HG03558 (cell line): Measurements from ENCODE around the gene NEMP1.
"Not testable (repeated sequence)": the region's sequence is repeated elsewhere in the genome, so short reads cannot be mapped to it uniquely, and the experiment has no call there.

Experiments used
- ATAC-seq: cut with Tn5 transposase; IDR thresholded peaks from one replicate; pipeline ENCODE4 v1.9.1; 2021; ENCODE audit warnings: moderate number of reproducible peaks; ENCODE audit not compliant: unreplicated experiment; ENCODE audit errors: extremely low read depth

Gene NEMP1, protein sequence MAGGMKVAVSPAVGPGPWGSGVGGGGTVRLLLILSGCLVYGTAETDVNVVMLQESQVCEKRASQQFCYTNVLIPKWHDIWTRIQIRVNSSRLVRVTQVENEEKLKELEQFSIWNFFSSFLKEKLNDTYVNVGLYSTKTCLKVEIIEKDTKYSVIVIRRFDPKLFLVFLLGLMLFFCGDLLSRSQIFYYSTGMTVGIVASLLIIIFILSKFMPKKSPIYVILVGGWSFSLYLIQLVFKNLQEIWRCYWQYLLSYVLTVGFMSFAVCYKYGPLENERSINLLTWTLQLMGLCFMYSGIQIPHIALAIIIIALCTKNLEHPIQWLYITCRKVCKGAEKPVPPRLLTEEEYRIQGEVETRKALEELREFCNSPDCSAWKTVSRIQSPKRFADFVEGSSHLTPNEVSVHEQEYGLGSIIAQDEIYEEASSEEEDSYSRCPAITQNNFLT

DNA sequence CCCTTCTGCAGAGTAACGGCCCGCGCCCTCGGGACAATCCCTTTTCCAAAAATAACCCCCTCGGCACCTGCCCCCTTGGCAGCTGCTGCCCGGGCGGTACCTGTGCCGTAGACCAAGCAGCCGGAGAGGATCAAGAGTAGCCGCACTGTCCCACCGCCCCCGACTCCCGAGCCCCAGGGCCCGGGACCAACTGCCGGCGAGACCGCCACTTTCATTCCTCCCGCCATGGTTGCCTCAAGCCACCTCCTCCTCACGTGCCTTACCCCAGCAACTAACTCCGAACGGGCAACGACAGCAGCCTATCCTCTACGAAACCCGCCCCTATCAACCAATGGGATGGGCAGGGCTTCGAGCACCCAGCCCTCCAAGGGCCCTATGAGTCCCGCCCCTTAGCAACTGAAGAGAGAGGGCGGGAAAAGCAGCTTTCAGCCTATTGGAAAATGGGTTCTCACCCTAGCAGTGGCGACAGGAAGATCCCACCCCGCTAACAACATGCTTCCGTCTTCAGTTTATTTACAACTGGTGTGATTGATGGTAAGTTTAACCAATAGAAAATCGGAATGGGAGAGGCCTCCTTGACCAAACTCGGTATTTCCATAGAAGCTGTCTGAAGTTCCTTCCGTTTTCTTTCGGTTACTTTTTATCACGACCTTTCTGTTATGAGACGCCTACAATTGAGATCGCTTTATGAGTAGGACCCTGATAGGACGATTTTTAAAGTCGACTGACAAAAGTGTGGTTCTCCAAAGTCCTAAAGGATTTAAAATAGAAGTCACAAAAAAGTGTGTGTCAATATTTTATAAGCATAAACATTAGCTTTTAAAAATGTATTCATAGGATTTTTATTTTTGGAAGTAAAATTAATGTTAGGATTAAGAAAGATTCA lies at the start of gene NEMP1:
Gene NEMP1, minus strand, starts transcription at position 273 of the 886 bp plus-strand sequence. Its CDS starts 46 bp downstream, at position 227.
- ATAC-seq: peak; percentile 87

GRCh38 chr12:57127726-57128518 lies 49.3 kb upstream of the NEMP1 start, which contains the start of gene LRP1:
Gene LRP1 (plus strand): TSS chr12:57128483. CDS start chr12:57128965, 482 bp downstream.
- ATAC-seq: no peak

DNA sequence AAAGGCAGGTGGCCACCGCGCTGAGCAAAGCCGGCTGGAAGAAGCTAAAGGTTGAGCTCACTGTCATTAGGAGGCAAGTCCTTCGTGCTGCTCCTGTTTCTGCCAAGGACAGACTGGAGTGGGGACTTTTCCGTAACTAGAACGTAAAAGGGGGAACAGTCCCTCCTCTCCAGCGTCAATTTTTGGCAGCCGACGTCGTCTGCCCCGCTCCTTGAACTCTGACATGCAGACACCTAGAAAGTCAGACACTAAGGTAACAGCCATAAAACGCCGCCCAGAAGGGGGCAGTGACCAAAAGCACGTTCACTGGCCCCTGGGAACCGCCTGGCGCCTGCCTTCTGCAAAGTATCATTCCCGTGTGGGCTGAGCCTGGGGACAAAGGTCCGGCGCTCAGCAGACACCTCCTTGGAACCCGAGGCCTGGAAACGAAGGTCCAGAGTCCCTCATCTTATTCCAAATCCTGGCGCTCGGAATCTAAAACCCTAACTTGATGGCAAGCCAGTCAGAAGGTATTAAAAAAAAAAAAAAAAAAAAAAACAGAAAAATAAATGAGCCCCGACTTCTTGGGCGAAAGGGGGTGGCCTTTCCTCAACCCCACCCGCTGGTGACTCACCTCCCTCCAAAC lies 48.6 kb upstream of the NEMP1 start:
- no peak for ATAC-seq

DNA sequence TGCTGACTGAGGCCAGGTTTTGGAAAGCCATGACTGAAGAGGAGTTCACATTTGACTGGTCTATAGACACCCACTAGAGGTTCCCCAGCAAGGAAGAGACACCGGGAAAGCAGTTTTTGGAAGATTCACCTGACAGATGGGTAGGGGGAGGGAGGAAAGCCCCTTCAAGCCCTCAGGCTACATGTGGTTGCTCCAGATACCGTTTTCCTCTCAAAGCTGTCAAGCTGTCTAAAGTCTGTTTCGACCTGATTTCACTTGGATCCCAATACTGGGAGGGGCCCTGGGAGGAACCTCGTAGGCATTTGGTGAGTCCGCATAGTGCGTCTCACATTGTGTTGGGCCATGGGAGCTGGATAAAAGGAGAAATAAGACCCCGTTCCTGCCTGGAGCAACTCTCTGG lies 48.0 kb upstream of the NEMP1 start:
- ATAC-seq: no peak

DNA sequence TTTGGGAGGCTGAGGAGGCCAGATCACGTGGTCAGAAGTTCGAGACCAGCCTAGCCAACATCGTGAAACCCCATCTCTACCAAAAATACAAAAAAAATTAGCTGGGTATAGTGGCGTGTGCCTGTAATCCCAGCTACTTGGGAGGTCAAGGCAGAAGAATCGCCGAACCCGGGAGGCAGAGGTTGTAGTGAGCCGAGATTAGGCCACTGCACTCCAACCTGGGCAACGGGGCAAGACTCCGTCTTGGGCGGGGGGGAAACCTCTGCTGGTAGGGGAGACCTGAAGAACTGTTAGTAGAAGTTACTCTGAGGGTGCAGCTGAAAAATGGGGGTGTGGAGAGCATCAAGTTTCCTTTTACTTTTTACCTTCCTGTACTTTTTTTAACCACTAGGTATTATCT lies 47.5 kb upstream of the NEMP1 start:
- no peak for ATAC-seq

GRCh38 chr12:57124261-57124877 lies 45.8 kb upstream of the NEMP1 start:
- no peak for ATAC-seq

GRCh38 chr12:57123813-57124212 lies 45.2 kb upstream of the NEMP1 start:
- no peak for ATAC-seq

DNA sequence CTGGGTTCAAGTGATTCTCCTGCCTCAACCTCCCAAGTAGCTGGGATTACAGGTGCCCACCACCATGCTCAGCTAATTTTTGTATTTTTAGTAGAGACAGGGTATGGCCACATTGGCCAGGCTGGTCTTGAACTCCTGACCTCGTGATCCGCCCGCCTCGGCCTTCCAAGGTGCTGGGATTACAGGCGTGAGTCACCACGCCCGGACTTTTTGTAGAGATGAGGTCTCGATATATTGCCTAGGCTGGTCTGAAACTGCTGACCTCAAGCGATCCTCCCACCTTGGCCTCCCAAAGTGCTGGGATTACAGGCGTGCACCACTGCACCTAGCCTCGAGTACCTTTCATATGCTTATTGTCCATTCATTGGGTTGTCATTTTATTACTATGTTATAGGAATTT lies 42.1 kb upstream of the NEMP1 start:
- ATAC-seq: not testable (repeated sequence)

DNA sequence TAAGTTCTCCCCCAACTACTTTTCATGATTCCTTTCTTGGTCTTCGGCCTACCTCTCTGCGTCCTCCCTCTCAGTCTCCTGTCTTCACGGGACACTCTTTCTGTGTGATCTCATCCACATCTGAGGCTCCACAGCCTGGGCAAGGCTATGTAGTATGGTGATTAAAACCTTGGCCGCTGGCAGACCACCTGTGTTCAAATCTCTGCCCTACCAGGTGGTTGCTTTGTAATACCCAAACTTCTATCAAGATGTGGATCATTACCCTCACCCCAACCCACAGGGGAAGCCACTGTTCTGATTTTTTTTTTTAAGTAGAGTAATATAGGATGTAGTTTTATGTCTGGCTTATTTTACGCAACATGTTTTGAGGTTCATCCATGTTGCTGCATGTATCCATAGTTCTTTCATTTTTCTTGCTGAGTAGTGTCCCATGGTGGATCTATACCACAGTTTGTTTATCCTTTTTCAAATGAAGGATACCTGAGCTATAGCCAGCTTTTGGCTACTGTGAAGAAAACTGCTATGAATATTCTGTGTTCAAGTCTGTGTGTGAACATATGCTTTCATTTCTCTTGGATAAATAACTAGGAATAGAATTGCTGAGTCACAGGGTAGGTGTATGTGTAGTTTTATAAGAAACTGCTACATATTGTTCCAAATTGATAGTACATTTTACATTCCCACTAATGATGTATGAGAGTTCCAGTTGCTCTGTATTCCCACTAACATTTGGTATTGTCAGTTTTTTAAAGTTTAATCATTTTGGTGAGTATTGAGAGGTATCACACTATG lies 40.9 kb upstream of the NEMP1 start:
- ATAC-seq: no peak

GRCh38 chr12:57118711-57119271 lies 40.2 kb upstream of the NEMP1 start:
- ATAC-seq: no peak

- ATAC-seq: no peak
These were observed 38.1 kb upstream of the NEMP1 start for GRCh38 chr12:57116580-57117281.

GRCh38 chr12:57112492-57113294 lies 34.1 kb upstream of the NEMP1 start:
- no peak for ATAC-seq

GRCh38 chr12:57111031-57111734 lies 32.6 kb upstream of the NEMP1 start, which contains the start of gene STAT6:
Gene STAT6 (minus strand): TSS chr12:57111362. CDS start chr12:57108278, 3,084 bp downstream.
- no peak for ATAC-seq

DNA sequence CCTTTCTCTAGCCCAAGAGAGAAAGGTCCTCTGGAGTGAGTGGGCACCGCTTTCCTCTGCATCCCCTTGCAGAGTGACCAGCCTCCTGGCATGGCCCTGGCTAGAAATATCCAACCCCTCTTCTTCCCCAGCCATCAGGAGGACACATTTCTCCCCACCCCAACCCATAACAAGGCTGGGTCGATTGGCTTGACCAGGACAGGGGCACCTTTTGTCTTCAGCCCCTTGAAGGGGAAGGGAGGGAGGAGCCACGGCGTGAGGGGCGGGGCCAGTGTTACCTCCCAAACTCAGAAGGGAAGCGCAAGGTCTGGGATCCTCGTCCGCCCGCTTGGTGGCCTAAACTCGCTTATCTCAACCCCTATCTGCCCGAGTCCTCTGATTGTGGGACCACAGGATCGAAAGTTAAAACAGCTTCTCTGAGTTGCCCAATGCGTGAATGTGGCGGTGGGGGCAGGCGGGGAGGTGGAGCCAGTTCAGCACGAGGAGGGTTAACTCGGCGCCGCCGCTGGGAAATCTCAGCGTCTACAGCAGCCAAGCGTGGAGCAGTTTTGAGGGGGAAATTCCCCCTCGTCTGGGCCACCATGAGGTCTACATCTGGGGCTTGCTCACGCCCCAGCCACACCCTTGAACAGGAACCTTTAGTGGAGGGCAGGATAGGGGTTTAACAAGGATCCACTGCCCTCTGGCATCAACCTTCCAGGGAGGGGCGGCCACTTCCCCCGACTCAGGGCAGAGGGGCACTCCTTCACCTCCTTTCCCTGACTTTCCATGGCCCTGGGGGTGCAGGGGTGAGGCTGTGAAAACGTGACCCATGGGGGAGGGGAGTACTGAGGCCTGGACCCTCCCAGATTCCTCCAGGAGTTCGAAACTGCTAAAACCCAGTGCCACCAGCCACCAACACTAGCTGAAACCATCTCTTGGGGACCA lies 31.8 kb upstream of the NEMP1 start:
- ATAC-seq: no peak
